ENCODE data around the gene KIF26B. TPM values are rescaled to one million over a fixed set of nuclear protein-coding genes. Genes with fewer than 3 reads are reported as not detected.

The KIF26B gene
- total RNA-seq, 3 donors from 2014 or later: 0.03 to 0.24 (median 0.10) TPM

DNA sequence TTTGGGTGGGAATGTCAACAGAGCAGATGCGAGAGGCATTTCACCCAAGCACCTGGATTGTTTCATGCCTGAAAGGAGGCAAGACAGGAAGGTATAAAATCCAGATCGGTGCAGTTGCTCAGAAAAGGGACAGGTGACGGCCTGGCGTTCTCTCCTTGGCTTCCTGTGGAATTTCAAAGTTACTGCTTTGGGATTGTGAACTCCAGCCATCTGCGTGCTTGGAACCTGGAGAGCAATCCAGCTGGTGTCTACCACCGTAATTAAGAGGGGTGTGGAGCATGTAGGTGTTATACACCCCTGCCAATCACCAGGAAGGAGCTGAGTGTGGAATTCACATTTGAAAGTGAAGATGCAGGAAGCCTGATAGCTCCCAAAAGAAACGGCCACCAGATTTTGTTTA lies 286.1 kb downstream of the KIF26B start:
- no peak overlapping the region for H3K4me3 Mint-ChIP-seq
- H3K4me1 Mint-ChIP-seq (ENCODE audit: low read depth): no peaks in the 10 kb centered on the region
- ATAC-seq (no peak), DNase-seq (no peak)
- H3K9me3 Mint-ChIP-seq: no peaks in the 10 kb centered on the region
- H3K27me3 Mint-ChIP-seq (ENCODE audit: low read depth): peaks cover 28% of the 10 kb centered on the region
- no peaks in the 10 kb centered on the region for H3K36me3 Mint-ChIP-seq (ENCODE audit: insufficient read depth)

GRCh38 chr1:245441689-245442088 lies 286.9 kb downstream of the KIF26B start:
- Mint-ChIP-seq H3K9me3 (no peaks in the 10 kb centered on the region), H3K27me3 (ENCODE audit: low read depth) (peaks cover 28% of the 10 kb centered on the region), H3K36me3 (ENCODE audit: insufficient read depth) (no peaks in the 10 kb centered on the region), H3K4me3 (no peak overlapping the region), H3K4me1 (ENCODE audit: low read depth) (no peaks in the 10 kb centered on the region)
- no peak for DNase-seq
- no peak for ATAC-seq

DNA sequence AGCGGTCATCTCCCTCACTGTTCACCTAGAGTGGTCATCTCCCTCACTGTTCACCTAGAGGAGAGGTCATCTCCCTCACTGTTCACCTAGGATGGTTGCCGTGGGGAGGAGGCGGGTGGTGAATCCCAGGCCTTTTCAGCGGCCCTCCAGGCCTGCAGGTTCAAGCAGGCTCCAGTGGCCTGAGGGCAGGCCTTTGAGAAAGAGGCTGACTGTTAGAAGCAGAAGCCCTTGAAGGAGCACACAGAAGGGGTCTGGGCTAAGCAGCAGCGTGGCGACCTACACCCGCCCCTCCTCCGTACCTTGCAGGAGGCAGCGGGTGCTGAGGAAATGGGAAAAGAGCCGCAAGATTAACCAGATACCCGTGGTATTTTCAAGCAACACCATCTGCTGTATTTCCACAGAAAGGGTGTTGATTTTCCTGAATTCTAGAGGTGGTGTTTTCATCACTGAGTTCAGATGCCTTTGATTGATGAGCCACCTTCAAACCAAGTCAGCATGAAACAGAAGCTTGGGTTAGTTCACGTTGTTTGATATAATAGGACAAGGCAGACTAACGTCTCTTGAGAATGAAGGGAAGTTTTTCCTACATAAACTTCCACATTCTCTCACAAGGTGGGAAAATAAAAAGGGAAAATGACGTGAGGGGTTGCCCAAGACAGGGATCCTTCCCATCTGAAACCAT lies 289.5 kb downstream of the KIF26B start:
- Mint-ChIP-seq H3K4me3 (no peak overlapping the region), H3K4me1 (ENCODE audit: low read depth) (no peaks in the 10 kb centered on the region), H3K36me3 (ENCODE audit: insufficient read depth) (no peaks in the 10 kb centered on the region), H3K27me3 (ENCODE audit: low read depth) (peaks cover 13% of the 10 kb centered on the region), H3K9me3 (no peaks in the 10 kb centered on the region)
- no peak for ATAC-seq
- no peak for DNase-seq

DNA sequence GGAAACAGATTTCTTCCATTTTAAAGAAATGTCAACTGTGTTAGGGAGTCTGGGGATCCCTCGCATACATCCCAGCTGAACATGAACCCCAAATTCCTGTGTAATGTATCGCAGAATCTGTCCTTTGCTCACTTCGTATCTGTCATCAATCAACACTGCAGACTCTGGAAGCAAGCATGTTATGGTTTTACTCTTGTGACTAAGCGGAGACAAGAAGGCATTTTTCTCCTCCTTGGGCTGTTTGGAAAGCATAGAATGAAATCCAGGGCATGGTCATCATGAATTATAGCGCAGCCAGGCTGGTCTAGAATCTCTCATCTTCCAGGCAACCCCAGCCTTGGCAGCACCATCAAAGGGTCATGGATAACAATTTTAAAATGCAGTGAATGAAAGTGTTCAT lies 290.2 kb downstream of the KIF26B start:
- H3K4me1 Mint-ChIP-seq (ENCODE audit: low read depth): no peaks in the 10 kb centered on the region
- no peak overlapping the region for H3K4me3 Mint-ChIP-seq
- H3K36me3 Mint-ChIP-seq (ENCODE audit: insufficient read depth): no peaks in the 10 kb centered on the region
- no peak for DNase-seq
- H3K27me3 Mint-ChIP-seq (ENCODE audit: low read depth): peaks cover 13% of the 10 kb centered on the region
- no peak for ATAC-seq
- H3K9me3 Mint-ChIP-seq: peaks cover 3% of the 10 kb centered on the region

GRCh38 chr1:245448531-245448930 lies 293.7 kb downstream of the KIF26B start:
- DNase-seq (no peak), ATAC-seq (no peak)
- H3K36me3 Mint-ChIP-seq (ENCODE audit: insufficient read depth): no peaks in the 10 kb centered on the region

GRCh38 chr1:245448975-245449431 lies 294.2 kb downstream of the KIF26B start:
- no peaks in the 10 kb centered on the region for H3K4me1 Mint-ChIP-seq (ENCODE audit: low read depth)
- DNase-seq: no peak
- ATAC-seq: no peak
- H3K36me3 Mint-ChIP-seq (ENCODE audit: insufficient read depth): no peaks in the 10 kb centered on the region
- peaks cover 3% of the 10 kb centered on the region for H3K9me3 Mint-ChIP-seq
- H3K27me3 Mint-ChIP-seq (ENCODE audit: low read depth): no peaks in the 10 kb centered on the region
- H3K4me3 Mint-ChIP-seq: no peak overlapping the region

More at GRCh38 chr1:245448531-245448930, 293.7 kb downstream of the KIF26B start:
- Mint-ChIP-seq H3K27me3 (ENCODE audit: low read depth) (no peaks in the 10 kb centered on the region), H3K9me3 (peaks cover 3% of the 10 kb centered on the region), H3K4me3 (no peak overlapping the region), H3K4me1 (ENCODE audit: low read depth) (no peaks in the 10 kb centered on the region)

DNA sequence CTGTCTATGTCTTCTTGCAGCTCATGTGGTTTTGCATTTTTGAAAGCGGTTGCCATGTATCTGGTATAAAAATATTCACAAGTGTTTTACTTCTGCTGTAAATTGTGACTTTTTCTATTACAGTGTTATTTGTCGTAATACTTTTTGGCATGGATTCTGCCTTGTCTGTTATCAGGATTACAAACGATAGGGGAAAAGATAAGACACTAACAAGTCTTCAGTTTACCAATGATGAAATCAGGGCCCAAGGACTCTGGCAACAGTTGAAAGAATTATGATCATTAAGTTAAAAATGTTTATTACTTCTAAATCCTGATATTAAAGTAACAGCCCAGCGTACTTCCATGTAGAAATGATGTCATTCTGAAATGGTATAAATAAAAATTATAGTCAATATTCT lies 298.8 kb downstream of the KIF26B start:
- Mint-ChIP-seq H3K4me1 (ENCODE audit: low read depth) (no peaks in the 10 kb centered on the region), H3K4me3 (no peak overlapping the region), H3K27me3 (ENCODE audit: low read depth) (peaks cover 2% of the 10 kb centered on the region), H3K36me3 (ENCODE audit: insufficient read depth) (no peaks in the 10 kb centered on the region), H3K9me3 (peaks cover 3% of the 10 kb centered on the region)
- no peak for ATAC-seq
- no peak for DNase-seq

DNA sequence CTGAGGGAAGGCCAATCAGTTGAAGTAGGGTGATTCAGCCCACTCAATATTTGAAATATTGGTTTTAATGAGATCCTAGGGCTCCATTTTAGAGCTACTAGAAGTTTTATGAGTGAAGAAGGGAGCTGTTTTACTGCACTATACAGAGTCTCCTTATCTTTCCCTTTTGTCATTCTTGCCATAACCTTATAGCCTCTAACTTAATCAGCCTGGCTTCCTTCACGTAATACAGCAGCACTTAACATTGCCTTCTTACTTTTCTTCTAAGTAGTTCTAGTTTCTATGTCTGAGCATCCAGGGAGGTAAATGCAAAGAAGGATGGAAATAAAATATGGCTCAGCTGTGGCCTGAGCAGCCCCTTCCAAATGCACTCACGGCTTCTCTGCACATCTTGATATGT lies 299.3 kb downstream of the KIF26B start:
- no peak for DNase-seq
- Mint-ChIP-seq H3K27me3 (ENCODE audit: low read depth) (peaks cover 4% of the 10 kb centered on the region), H3K4me3 (no peak overlapping the region), H3K4me1 (ENCODE audit: low read depth) (no peaks in the 10 kb centered on the region), H3K9me3 (peaks cover 3% of the 10 kb centered on the region), H3K36me3 (ENCODE audit: insufficient read depth) (no peaks in the 10 kb centered on the region)
- no peak for ATAC-seq

- Mint-ChIP-seq H3K9me3 (no peaks in the 10 kb centered on the region), H3K4me3 (no peak overlapping the region), H3K4me1 (ENCODE audit: low read depth) (no peaks in the 10 kb centered on the region), H3K27me3 (ENCODE audit: low read depth) (peaks cover 7% of the 10 kb centered on the region), H3K36me3 (ENCODE audit: insufficient read depth) (no peaks in the 10 kb centered on the region)
- no peak for ATAC-seq
- no peak for DNase-seq
Measured at GRCh38 chr1:245457562-245457961, 302.8 kb downstream of the KIF26B start.

- Mint-ChIP-seq H3K4me1 (ENCODE audit: low read depth) (no peaks in the 10 kb centered on the region), H3K4me3 (no peak overlapping the region), H3K27me3 (ENCODE audit: low read depth) (peaks cover 7% of the 10 kb centered on the region), H3K9me3 (no peaks in the 10 kb centered on the region), H3K36me3 (ENCODE audit: insufficient read depth) (no peaks in the 10 kb centered on the region)
- ATAC-seq (no peak), DNase-seq (no peak)
Measured at GRCh38 chr1:245458234-245458633, 303.4 kb downstream of the KIF26B start.

- H3K9me3 Mint-ChIP-seq: no peaks in the 10 kb centered on the region
- no peak overlapping the region for H3K4me3 Mint-ChIP-seq
- H3K4me1 Mint-ChIP-seq (ENCODE audit: low read depth): no peaks in the 10 kb centered on the region
- H3K36me3 Mint-ChIP-seq (ENCODE audit: insufficient read depth): no peaks in the 10 kb centered on the region
- peaks cover 7% of the 10 kb centered on the region for H3K27me3 Mint-ChIP-seq (ENCODE audit: low read depth)
- no peak for DNase-seq
- ATAC-seq: no peak
Measured at GRCh38 chr1:245458761-245459174, 304.0 kb downstream of the KIF26B start.

DNA sequence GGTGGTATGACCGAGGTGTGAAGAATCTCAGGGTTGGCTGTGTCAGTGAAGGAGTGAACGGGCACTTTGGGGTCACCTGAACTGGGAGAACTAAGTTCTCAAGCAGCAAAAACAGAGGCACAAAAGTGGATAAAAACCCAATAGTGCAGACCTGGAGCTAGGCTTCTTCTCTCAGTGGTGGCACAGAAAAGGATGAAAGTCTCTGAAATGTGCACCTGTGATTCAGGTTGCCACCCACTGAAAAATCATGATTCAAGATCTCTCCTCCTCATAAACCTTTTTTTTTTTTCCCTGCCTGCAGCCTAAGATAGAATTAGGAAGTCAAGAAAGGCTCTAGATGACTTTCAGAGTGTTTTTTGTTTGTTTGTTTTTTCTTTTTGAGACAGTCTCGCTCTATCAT lies 304.8 kb downstream of the KIF26B start:
- no peaks in the 10 kb centered on the region for H3K4me1 Mint-ChIP-seq (ENCODE audit: low read depth)
- no peak for DNase-seq
- H3K36me3 Mint-ChIP-seq (ENCODE audit: insufficient read depth): no peaks in the 10 kb centered on the region
- peaks cover 3% of the 10 kb centered on the region for H3K9me3 Mint-ChIP-seq
- ATAC-seq: no peak
- H3K4me3 Mint-ChIP-seq: no peak overlapping the region
- peaks cover 7% of the 10 kb centered on the region for H3K27me3 Mint-ChIP-seq (ENCODE audit: low read depth)

- Mint-ChIP-seq H3K4me3 (no peak overlapping the region), H3K36me3 (ENCODE audit: insufficient read depth) (no peaks in the 10 kb centered on the region), H3K4me1 (ENCODE audit: low read depth) (no peaks in the 10 kb centered on the region), H3K27me3 (ENCODE audit: low read depth) (peaks cover 7% of the 10 kb centered on the region), H3K9me3 (peaks cover 3% of the 10 kb centered on the region)
- no peak for DNase-seq
- ATAC-seq: no peak
Measured at GRCh38 chr1:245461681-245462080, 306.9 kb downstream of the KIF26B start.

- ATAC-seq: no peak
- Mint-ChIP-seq H3K4me3 (no peak overlapping the region), H3K4me1 (ENCODE audit: low read depth) (no peaks in the 10 kb centered on the region), H3K36me3 (ENCODE audit: insufficient read depth) (no peaks in the 10 kb centered on the region), H3K27me3 (ENCODE audit: low read depth) (peaks cover 7% of the 10 kb centered on the region), H3K9me3 (peaks cover 3% of the 10 kb centered on the region)
- DNase-seq: no peak
Measured at GRCh38 chr1:245462161-245462560, 307.4 kb downstream of the KIF26B start.

GRCh38 chr1:245463392-245464165 lies 308.8 kb downstream of the KIF26B start:
- H3K27me3 Mint-ChIP-seq (ENCODE audit: low read depth): peaks cover 5% of the 10 kb centered on the region
- no peak overlapping the region for H3K4me3 Mint-ChIP-seq
- H3K4me1 Mint-ChIP-seq (ENCODE audit: low read depth): no peaks in the 10 kb centered on the region
- H3K9me3 Mint-ChIP-seq: peaks cover 3% of the 10 kb centered on the region
- ATAC-seq: no peak
- DNase-seq: no peak
- H3K36me3 Mint-ChIP-seq (ENCODE audit: insufficient read depth): no peaks in the 10 kb centered on the region
